K562 (cell line): ENCODE measurements around the gene F12.

Source experiments
- MTA2 ChIP-seq: fragments of 450-650 bp; IDR thresholded peaks from 2 replicates; pipeline ENCODE4 v1.6.1; 2016; ENCODE audit warnings: low read depth
- SAFB2 ChIP-seq: fragments of 200-400 bp; formaldehyde crosslinking; IDR thresholded peaks from 2 replicates; pipeline ENCODE4 v1.6.1; 2018; ENCODE audit warnings: borderline replicate concordance, low read length, low read depth, moderate library complexity; ENCODE audit not compliant: severe bottlenecking
- ZNF639 ChIP-seq, 2 experiments: fragments of 200-800 bp in 1 of 2; sonication (Bioruptor generic) in 1 of 2; sonication (generic) in 1 of 2; formaldehyde crosslinking in 1 of 2; IDR thresholded peaks in 1 of 2; conservative IDR thresholded peaks in 1 of 2; 2 replicates each; pipeline versions ENCODE4 v1.5.0 to v1.6.1; 2016 to 2020; ENCODE audit warnings: missing compliant biosample characterization in 1 of 2, missing genetic modification characterization in 1 of 2, missing genetic modification reagents in 1 of 2

GRCh38 chr5:177430140-177430951 is 21.0 kb upstream of the F12 start:
- TF ChIP-seq MTA2 = no peak
- no peak for TF ChIP-seq ZNF639 (CRISPR knock-in tag; conservative IDR thresholded peaks at IDR 0.05 in 1 of 2, IDR thresholded peaks at IDR 0.05 in 1 of 2)
- no peak for TF ChIP-seq SAFB2
